NCI-H1436 treated with DMSO at 0.1 percent for 48 hours (cell line): Measurements from ENCODE around the gene SLC39A2.

ENCODE experiments used
- DNase-seq: peaks from one replicate; lab custom pipeline; 2025; lab: John Stamatoyannopoulos, UW

Gene SLC39A2

GRCh38 chr14:21047378-21047781 is 48.3 kb downstream of the SLC39A2 start:
- no peak for DNase-seq

GRCh38 chr14:21048638-21049037 is 49.5 kb downstream of the SLC39A2 start:
- DNase-seq = no peak

GRCh38 chr14:21049271-21049673 is 50.2 kb downstream of the SLC39A2 start:
- DNase-seq = no peak

GRCh38 chr14:21050597-21050996 is 51.5 kb downstream of the SLC39A2 start:
- DNase-seq = no peak
